K562 (cell line): ENCODE measurements around the gene SERPINH1. TPM values are rescaled to one million over a fixed set of nuclear protein-coding genes. Genes with fewer than 3 reads are reported as not detected.

ENCODE experiments used
- ATAC-seq: fragments of 200-7000 bp; cut with Tn5 transposase; 3 replicates; pipeline ENCODE4 v1.9.1; 2020; ENCODE audit warnings: moderate library complexity
- BruUV-seq: library from RNA; stranded (reverse); fragments of 400-500 nt; replicated peaks from 2 replicates; lab custom pipeline; 2021; lab: Mats Ljungman, UMichigan
- CTCF ChIA-PET: fragments of 300-600 bp; formaldehyde crosslinking; extraction: SDS; loops from one replicate; lab custom pipeline; 2021; ENCODE audit warnings: low intra/inter-chr PET ratio; lab: Yijun Ruan, JAX
- POLR2A ChIA-PET: fragments of 300-600, 350-650 bp; sonication (Branson Sonifier 250); formaldehyde crosslinking; extraction: SDS; loops from one replicate; lab custom pipeline; 2021; ENCODE audit warnings: antibody characterized with exemption, inconsistent platforms; lab: Yijun Ruan, JAX
- DNase-seq, 4 experiments: peaks; one replicate each; pipeline versions ENCODE4 v3.0.0 to v3.0.0-alpha.2; 2011 to 2018; ENCODE audit warnings: low spot score in 3 of 4, mixed read lengths in 3 of 4; ENCODE audit errors: extremely low read depth in 1 of 4
- FAIRE-seq: peaks from 2 replicates; lab custom pipeline; 2011; peaks lifted over from hg19 to GRCh38; lab: Jason Lieb, UNC
- H2AFZ ChIP-seq: 2 replicates; pipeline ENCODE4 v1.6.0; 2011; ENCODE audit warnings: low read depth, low read length, control low read depth, inconsistent platforms
- H3K27ac ChIP-seq: fragments of 200-600 bp; 3 replicates; pipeline ENCODE4 v1.8.0; 2011; ENCODE audit warnings: low read depth, mild to moderate bottlenecking, control low read depth, inconsistent platforms, low read length, moderate library complexity, mixed read lengths; ENCODE audit errors: extremely low read depth
- H3K27me3 ChIP-seq, 2 experiments: fragments of 300-600 bp in 1 of 2; 2 replicates in 1 of 2; 3 replicates in 1 of 2; pipeline versions ENCODE4 v1.6.0 to v1.8.0; 2011; ENCODE audit warnings: inconsistent platforms in 2 of 2, low read length in 2 of 2, mild to moderate bottlenecking in 1 of 2, mixed read lengths in 1 of 2, moderate library complexity in 1 of 2; ENCODE audit not compliant: control insufficient read depth in 2 of 2, insufficient read depth in 2 of 2
- H3K36me3 ChIP-seq: fragments of 300-600 bp; 3 replicates; pipeline ENCODE4 v1.8.0; 2011; ENCODE audit warnings: mild to moderate bottlenecking, low read length, inconsistent platforms; ENCODE audit not compliant: control insufficient read depth, insufficient read depth
- H3K4me1 ChIP-seq, 2 experiments: fragments of 200-600 bp in 1 of 2; replicated peaks in 1 of 2; 2 replicates in 1 of 2; 3 replicates in 1 of 2; pipeline versions ENCODE4 v1.5.1 to v1.8.0; 2011; ENCODE audit warnings: inconsistent platforms in 2 of 2, low read length in 2 of 2, mild to moderate bottlenecking in 1 of 2, mixed read lengths in 1 of 2, moderate library complexity in 1 of 2; ENCODE audit not compliant: control insufficient read depth in 2 of 2, insufficient read depth in 2 of 2
- H3K4me2 ChIP-seq: 2 replicates; pipeline ENCODE4 v1.6.1; 2011; ENCODE audit warnings: low read length, control low read depth, inconsistent platforms, mixed read lengths; ENCODE audit not compliant: insufficient read depth
- H3K4me3 ChIP-seq: fragments of 200-600 bp; sonication (generic), shearing (Covaris generic); 2 replicates; pipeline ENCODE4 v1.5.1; 2016; ENCODE audit warnings: control low read depth, inconsistent platforms
- H3K79me2 ChIP-seq: fragments of 200-600 bp; 3 replicates; pipeline ENCODE4 v1.8.0; 2011; ENCODE audit warnings: low read length, inconsistent platforms; ENCODE audit not compliant: control insufficient read depth, insufficient read depth
- H3K9ac ChIP-seq, 2 experiments: 2 replicates each; pipeline versions ENCODE4 v1.6.0 to v1.6.1; 2011; ENCODE audit warnings: low read depth in 2 of 2, low read length in 2 of 2, control low read depth in 1 of 2, inconsistent platforms in 1 of 2, mild to moderate bottlenecking in 1 of 2, mixed read lengths in 1 of 2; ENCODE audit not compliant: insufficient read depth in 1 of 2
- H3K9me1 ChIP-seq: one replicate; pipeline ENCODE4 v1.6.0; 2011; ENCODE audit warnings: inconsistent platforms, mild to moderate bottlenecking, low read length, moderate library complexity; ENCODE audit not compliant: control insufficient read depth, insufficient read depth
- H3K9me3 ChIP-seq: replicated peaks from 2 replicates; pipeline ENCODE4 v1.5.1; 2011; ENCODE audit warnings: low read depth, low read length, inconsistent platforms; ENCODE audit not compliant: control insufficient read depth, insufficient read depth
- H4K20me1 ChIP-seq: replicated peaks from 2 replicates; pipeline ENCODE4 v1.6.1; 2011; ENCODE audit warnings: low read length, inconsistent platforms, mixed read lengths; ENCODE audit not compliant: control insufficient read depth, insufficient read depth
- USF1 ChIP-seq: sonication (generic); formaldehyde crosslinking; IDR thresholded peaks from 2 replicates; pipeline ENCODE4 v1.9.0; 2022; ENCODE audit warnings: mild to moderate bottlenecking, missing genetic modification reagents
- VEZF1 ChIP-seq: fragments of 200-800 bp; sonication (Bioruptor generic); IDR thresholded peaks from 2 replicates; pipeline ENCODE4 v1.6.1; 2017; ENCODE audit warnings: missing genetic modification characterization, missing compliant biosample characterization
- WGBS: fragments of 100-300 bp; shearing (Covaris generic); methylation state at CpG from one replicate; pipeline ENCODE4 v1.1.6; 2016; ENCODE audit warnings: low coverage, mixed read lengths; ENCODE audit not compliant: insufficient coverage; ENCODE audit errors: missing lambda C conversion rate; 5-methylcytosine and 5-hydroxymethylcytosine counted together
- in situ Hi-C: fragments of 300-500 bp; cut with MboI; formaldehyde crosslinking; loops from 4 replicates; pipeline ENCODE4 v1.15.0; 2018; ENCODE audit warnings: inconsistent platforms, mixed read lengths
- intact Hi-C: fragments of 100-400 bp; cut with micrococcal nuclease; formaldehyde crosslinking; loops from 2 replicates; pipeline ENCODE4 v1.14.2; 2022
- polyA plus RNA-seq, 8 experiments: library from polyadenylated mRNA; depleted of rRNA in 4 of 8; stranded (reverse) in 5 of 8; unstranded in 3 of 8; fragments of >200 nt; fragmentation: Nextera tagmentation in 2 of 8; fragmentation: Illumina TruSeq in 1 of 8; extraction: Ambion mirVana in 2 of 8; extraction: Trizol in 1 of 8; gene quantifications; 2 replicates each; pipeline versions ENCODE4 v1.2.1 to v1.2.3, GENCODE V29; 2011 to 2014; ENCODE audit warnings: inconsistent platforms in 1 of 8, missing spikeins in 1 of 8
- total RNA-seq, 7 experiments: library from RNA; depleted of rRNA in 6 of 7; stranded (reverse); fragments of >200 nt in 6 of 7; fragmentation: Illumina TruSeq in 2 of 7; extraction: Trizol in 2 of 7; gene quantifications; 2 replicates each; pipeline versions ENCODE4 v1.2.1 to v1.2.3, GENCODE V29; 2011 to 2021; ENCODE audit warnings: low replicate concordance in 1 of 7

The SERPINH1 gene
- total and polyA plus RNA-seq, 9 of the 15 experiments (the other 6 are each of a cell fraction or from before 2014, with no cell fraction given): 2.8 to 106 (median 67.9) TPM

DNA sequence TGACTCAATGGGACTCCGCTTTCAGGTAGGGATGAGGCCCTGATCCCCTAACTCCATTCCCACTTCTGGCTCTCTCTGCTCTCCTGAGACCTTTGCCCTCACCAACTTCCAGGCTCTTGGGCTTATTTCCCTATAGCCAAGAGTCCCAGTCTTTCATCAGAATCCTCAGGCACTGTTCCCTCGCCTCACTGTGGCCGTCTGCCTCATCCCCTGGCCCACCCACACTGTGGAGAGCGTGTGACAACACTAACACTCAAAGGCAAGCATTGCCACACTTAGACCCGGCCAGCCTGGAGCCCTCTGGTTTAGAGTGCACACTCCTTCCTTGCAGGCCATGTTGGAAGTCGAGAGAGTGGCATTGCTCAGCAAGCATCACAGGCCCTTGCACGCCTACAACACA is 27.0 kb downstream of the SERPINH1 start:
- Histone ChIP-seq H3K4me2 (0 out of 2 replicates have a peak overlapping the region, but pooled peaks have one; percentile 56), H3K9me1 (no peaks in the 10 kb centered on the region), H3K36me3 (no peaks in the 10 kb centered on the region), H3K79me2 (no peaks in the 10 kb centered on the region), H3K27me3 (no peaks in the 10 kb centered on the region), H2AFZ (peak overlapping the region; percentile 43), H3K9me3 (no peaks in the 10 kb centered on the region), H3K9ac (peak overlapping the region in 1 of 2 experiments; percentile 63; a peak in 1 of 4 replicates), H3K27ac (no peak overlapping the region; the same call in 2 of the 3 replicates), H3K4me1 (peaks cover 42 to 45% of the 10 kb centered on the region in 2 experiments; a peak in 4 of 5 replicates), H4K20me1 (no peaks in the 10 kb centered on the region), H3K4me3 (no peak overlapping the region)
- CTCF ChIA-PET: no interaction called here
- intact Hi-C loops (no loop called here), in situ Hi-C loops (no loop called here)
- DNase-seq (no peak), FAIRE-seq (no peak), ATAC-seq (no peak)
- 71% methylated on average over 7 of the region's 7 CpGs for WGBS
- BruUV-seq: no TSS peak
- TF ChIP-seq USF1 (CRISPR knock-in tag): 0 out of 2 replicates have a peak, but pooled peaks have one; percentile 19
- TF ChIP-seq VEZF1: no peak
- POLR2A ChIA-PET: interaction anchor here (0.5 kb wide), 1 partner anchor 103 kb away, joined by 3 read pairs; no protein-coding TSS in a partner anchor
